ENCODE results near the gene ARHGEF16. TPM values are rescaled to one million over a fixed set of nuclear protein-coding genes. Genes with fewer than 3 reads are reported as not detected.
A peak's percentile ranks its signal among the peaks of the same experiment; 100 is the strongest.

The ARHGEF16 gene
- total RNA-seq, 1 experiment from 2014 or later = 4.7 TPM

DNA sequence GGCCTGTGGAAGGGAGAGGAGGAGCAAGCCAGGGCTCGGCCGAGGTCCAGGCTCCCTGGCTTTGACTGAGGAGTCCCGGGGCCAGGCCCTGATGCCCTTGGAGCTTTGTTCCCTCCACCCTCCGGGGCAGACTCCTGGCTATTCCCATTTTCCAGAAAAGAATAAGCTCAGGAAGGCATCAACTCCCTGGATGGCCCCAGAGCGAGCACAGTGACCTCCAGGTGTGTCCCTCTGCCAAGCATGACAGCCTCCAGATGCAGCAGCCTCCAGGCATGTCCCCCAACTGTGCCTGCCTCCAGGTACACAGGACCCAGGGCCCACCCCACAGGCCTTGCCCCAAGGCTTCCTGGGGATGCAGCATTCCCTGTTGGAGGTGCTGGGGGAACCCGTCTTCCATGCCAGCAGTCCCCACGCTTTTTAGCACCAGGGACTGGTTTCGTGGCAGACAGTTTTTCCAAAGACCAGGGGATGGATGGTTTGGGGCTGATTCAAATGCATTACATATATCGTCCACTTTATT, 15.7 kb upstream of the ARHGEF16 start:
- DNase-seq (ENCODE audit: low read depth) = no peak

DNA sequence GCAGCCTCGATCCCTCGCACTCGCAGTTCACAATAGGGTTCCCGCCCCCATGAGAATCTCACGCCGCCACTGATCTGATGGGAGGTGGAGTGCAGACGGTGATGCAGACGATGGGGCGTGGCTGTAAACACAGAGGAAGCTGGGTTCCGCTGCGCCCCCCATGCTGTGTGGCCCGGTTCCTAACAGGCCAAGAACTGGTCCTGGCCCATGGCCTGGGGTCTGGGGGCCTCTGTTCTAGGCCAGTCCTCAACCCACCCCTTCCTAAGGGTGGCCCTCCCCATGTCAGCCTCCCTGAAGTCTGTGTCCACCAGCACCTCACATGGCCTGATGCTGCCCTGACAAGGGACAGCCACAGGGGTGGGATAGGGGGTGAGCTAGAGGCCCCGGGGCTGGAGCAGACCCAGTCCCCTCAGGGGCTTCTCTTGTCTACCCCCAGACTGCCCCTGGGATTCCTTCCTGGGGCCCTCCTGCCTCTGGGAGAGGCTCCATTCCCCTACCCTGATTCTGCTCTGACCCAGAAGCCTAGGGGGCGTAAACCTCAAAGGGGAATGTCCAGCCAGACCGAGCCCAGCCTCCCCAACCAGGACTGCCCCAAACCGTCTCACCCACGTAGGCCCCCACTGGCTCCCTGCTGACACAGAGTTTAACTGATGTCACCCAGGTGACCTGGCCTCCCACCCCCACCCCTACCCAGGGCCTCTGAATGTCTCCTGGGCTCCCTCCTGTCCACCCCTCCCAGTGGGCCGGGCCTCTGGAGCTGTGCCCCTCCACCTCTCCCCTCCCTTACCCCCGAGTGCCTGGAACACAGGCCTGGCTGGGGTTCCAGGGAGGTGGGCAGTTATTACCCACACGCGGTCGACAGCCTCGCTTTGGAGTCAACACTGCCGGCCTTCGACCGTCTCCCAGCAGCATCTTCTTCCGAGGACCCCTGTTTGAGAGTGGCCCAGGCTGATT, 14.8 kb upstream of the ARHGEF16 start:
- DNase-seq (ENCODE audit: low read depth) = no peak

DNA sequence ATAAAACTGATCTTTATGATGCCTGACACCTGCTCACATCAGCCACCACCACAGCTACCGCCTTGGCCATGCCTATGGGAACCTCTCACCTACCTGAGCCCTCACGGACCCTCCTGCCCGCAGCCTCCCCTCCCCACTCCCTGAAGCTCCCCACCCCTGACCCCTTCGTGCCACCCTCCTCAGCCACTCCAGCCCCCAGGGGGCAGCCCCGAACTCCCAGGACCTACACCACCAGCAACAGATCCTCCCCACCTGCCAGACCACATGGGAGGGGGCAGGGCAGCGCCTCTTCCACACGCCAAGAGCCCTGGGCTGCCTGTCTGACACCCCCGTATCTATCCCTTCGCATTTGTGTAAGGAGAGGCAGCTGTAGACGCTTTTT, 14.2 kb upstream of the ARHGEF16 start:
- DNase-seq (ENCODE audit: low read depth) = no peak

DNA sequence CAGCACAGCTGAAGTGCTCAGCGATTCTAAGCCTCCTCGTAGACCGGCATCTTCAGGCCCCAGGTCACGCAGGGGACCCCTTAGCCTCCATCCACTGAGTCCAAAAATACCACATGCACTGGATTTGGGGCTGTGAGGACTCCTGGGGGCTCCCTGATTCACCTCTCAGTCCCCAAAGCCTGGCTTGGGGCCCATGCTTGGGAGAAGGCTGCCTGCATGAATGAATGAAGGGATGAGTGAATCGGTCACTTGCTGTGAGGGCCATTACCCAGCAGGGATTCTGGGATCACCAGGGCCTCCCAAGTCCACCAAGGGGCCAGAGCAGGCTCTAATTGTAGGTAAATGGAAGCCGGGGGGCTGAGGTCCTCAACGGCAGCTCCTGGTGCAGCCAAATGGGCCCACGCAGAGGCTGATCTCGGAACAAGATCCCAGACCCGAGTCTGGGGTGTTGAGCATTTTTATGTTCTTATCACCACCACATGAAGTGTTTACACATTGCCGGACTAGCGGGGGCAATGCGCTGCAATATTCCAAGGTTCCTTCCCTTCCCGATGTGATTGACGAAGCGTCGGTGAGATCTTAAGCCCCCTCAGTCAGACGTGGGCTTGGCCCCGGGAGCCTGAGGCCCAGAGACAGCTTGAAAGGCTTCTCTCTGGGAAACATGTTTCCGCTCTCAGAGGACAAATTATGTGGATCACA, 13.6 kb upstream of the ARHGEF16 start:
- DNase-seq (ENCODE audit: low read depth) = no peak

DNA sequence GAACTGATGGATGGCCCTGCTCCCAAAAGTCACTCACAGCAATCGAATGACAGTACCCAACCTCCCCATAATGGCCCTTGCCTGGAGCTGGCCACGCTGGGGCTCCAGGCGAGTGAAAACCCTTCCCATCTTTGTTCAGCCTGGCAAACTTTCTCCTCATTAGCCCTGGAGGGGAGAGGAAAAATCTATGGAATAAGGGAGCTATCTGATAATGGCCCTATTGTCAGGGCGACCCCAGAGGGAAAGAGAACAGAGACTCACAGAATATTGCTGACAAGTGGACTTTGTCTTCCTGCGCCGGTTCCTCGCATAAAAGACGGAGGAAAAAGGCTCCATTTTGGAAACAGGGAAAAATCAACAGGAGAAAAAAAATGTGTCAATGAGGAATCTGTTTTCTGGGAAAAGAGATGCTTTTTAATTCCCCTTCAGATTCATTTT, 13.0 kb upstream of the ARHGEF16 start:
- no peak for DNase-seq (ENCODE audit: low read depth)

DNA sequence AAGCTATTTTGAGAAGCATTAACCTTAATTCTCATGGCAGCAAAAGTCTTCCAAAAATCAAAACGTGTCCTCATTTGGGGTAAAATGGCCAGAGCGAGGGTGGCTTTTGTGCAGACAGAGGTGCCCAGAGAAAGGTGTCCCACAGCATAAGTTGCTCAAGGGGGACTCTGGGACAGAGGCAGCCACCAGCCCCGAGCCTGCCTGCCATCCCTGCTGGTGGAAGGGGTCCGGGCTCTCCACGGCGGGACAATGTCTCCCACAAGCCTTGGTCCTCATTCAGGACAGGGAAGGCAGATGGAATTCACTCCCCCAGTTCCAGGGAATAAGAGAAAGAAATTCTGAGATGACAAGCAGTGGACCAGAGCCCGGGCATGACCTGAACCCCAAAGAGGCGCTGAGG, 12.6 kb upstream of the ARHGEF16 start:
- DNase-seq (ENCODE audit: low read depth) = no peak

DNA sequence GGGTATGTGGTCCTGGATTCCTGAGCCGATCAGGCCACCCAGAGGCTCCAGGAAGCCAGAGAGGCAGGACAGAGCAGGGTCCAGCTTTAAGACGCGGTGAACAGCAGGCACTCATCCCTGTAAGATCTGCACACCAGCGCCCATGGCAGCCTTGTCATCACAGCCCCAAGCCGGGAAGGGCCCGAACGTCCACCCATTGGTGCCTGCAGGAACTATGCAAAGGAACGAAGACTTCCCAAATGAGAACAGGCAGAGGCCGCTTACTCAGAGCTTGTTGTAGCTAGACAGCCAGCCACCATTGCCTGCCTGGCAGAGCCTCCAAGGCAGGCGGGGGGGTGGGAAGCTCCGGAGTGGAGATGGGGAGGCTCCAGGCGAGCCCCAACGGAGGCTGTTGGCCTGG, 12.1 kb upstream of the ARHGEF16 start:
- DNase-seq (ENCODE audit: low read depth) = no peak

DNA sequence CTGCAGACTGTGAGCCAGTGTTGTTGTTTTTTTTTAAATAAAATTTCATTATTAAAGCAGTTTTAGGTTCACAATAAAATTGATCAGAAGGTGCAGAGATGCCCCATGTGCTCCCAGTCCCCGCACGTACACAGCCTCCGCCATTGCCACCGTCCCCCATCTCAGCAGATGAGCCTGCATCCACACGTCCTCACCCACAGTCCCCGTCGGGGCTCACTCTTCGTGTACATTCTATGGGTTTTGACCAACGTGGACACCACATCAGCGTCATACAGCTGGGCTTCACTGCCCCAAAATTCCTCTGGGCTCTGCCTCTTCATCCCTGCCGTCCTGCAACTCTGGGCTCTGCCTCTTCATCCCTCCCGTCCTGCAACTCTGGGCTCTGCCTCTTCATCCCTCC, 11.6 kb upstream of the ARHGEF16 start:
- no peak for DNase-seq (ENCODE audit: low read depth)

DNA sequence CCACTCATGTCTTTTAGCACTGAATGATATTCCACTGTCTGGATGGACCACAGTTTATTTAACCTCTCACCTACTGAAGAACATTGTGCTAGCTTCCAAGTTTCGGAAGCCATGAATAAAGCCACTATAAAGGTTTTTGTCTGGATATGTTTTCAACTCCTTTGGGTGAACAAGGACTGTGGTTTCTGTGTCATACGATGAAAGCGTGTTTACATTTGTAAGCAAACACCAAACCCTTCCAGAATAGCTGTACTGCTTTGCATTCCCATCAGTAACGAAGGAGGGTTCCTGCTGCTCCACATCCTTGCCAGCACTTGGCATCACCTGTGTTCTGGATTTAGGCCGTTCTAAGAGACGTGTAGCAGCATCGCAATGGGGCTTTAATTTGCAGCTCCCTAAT, 10.7 kb upstream of the ARHGEF16 start:
- DNase-seq (ENCODE audit: low read depth) = no peak

DNA sequence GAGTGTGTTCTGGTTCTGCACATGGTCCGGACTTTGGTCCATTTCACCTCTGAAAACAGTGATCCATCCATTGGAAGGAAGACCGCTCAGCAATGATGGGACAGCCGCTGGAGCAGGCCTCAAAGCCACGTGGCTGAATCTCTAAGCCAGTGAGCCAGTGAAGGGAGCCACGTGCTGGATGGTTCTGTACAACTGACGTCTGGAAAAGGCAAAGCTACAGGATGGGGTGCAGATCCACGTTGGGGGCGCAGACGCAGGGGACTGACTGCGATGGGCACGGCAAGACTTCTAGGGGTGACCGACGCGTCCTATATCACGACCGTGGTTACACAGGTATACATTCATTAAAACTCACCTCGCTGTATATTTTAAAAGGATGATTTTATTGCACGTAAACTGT, 10.2 kb upstream of the ARHGEF16 start:
- DNase-seq (ENCODE audit: low read depth) = no peak

DNA sequence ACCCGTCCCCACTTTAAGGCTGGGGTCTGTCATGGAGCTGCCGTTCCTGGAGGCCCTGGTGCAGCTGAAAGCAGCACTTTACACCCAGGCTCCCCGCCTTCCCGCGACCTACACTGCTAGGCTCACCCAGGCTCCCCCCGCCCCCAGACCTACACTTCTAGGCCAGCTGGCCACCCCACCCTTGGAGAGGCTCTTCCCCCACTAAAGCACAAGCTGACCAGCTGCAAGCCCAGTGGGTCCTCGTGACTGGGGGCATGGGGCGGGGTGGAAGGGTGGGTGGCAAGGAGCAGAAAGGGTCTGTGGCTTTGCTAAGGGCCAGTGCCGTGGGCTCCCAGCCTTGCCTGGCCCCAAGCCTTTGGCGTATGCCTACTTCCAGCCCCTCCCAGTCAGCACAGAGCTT, 9.7 kb upstream of the ARHGEF16 start:
- DNase-seq (ENCODE audit: low read depth) = no peak

DNA sequence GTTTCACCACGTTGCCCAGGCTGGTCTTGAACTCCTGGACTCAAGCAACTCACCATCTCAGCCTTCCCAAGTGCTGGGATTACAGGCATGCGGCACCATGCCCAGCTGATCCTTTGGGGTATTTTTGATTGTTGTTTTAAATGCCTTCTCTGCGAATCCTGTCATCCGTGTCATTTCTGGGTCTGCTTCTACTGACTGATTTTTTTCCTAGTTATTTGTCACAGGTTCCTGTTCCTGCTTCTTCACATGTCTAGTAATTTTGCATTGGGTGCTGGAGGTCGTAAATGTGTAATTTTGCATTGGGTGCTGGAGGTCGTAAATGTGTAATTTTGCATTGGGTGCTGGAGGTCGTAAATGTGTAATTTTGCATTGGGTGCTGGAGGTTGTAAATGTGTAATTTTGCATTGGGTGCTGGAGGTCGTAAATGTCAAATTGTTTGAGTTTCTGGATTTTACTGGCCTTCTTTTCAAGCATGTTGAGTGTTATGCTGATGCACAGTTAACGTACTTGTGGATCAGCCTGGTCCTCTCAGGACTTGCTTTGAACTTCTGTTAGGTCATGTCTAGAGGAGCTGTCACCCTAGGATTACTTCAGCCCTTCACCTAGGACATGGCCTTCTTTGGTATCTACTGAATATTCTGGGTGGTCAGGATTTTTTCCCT, 4.1 kb upstream of the ARHGEF16 start:
- no peak for DNase-seq (ENCODE audit: low read depth)

DNA sequence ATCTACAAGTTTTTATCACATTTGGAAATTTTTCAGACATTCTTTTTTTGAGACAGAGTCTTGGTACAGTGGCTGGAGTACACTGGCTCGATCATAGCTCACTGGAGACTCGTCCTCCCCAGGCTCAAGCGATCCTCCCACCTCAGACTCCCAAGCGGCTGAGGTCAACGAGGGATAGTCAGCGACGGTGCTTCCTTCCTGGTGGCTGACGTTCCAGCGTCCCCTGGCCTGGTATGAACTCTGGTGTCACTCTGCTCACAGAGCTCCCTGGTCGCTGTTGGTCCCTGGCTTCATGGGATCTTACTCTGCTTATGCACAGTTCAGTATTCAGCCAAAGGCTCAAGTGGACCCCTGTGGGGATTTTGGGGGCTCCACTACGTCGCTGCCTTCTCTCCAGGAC, 3.5 kb upstream of the ARHGEF16 start:
- DNase-seq (ENCODE audit: low read depth) = no peak

DNA sequence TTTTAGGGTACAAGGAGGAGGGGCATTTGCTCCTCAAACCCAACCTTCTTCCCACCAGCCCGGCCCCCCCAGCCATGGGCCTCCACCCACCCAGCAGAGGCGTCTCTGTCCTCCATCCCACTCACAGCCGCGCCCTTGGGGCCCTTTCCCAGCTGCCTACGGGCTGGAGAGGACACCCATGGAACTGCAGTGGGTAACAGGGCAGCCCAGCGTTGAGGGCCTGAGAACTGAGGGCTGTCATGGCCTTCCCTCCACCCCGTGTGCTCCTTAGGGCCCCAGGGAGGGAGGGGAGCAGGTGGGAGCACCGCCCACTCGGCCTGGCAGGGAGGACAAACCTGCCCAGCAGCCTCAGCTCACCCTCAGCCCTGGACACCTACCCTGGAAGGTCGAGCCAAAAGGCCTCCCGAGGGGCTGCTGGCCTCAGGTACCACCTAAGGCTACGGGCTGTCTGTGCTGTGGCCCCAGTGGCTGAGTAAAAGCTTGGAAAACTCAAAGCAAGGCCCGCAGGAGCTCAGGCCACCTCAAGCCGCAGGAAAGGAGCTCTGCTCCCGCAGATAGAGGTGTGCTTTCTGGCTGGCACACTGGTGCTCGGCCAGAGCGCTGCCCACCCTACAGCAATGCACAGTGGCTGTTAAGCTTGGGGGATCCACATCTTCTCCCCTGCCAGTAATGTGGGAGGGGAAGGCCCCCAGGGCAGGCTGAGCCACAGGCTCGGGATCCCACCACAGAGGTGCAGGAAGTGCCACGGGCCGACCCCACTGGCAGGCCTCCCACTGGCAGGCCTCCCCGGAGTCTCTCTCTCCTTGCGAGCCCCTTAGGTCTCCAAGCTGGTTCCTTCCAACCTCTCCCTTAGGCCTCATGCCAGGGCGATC, 2.2 kb upstream of the ARHGEF16 start:
- no peak for DNase-seq (ENCODE audit: low read depth)

DNA sequence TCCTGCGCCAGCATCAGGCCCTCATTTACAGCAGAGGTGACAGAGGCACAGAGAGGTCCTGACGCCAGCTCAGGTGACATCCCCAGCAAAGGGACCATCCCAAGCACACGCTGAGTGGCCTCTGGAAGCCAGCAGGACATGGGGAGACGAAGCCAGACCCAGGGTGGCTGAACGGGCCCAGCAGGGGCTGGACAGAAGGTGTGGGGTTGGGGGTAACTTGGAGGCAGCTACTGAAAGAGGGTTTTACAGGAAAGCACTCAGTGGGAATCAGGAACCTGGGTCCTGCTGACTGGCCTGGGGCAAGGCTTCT, 1.6 kb upstream of the ARHGEF16 start:
- no peak for DNase-seq (ENCODE audit: low read depth)

DNA sequence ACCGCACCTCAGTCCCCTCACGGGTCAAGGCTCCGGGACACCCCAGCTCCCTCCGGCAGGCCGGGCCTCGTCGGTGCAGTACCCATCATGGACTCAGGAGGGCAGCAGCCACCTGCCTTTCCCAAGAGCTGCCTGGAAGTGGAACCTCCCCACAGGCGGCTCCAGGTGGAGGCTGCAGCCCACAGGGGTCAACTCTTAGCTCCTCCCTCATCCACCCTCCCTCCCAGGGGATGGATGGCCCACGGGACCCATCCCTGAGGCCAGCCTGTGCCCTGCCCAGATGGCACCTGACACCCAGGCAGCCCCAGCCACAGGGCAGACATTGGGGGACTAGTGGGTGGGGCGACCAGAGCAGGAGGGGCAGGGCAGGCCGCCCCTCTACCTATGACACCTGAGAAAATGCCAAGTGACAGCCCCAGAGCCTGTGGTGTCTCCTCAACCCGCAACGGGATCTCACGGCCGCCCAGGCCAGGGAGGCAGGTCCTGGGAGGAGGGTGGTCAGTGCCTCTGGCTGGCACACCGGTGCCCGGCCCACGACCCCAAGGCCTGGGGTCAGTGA, 1.2 kb upstream of the ARHGEF16 start:
- DNase-seq (ENCODE audit: low read depth) = peak; percentile 82

DNA sequence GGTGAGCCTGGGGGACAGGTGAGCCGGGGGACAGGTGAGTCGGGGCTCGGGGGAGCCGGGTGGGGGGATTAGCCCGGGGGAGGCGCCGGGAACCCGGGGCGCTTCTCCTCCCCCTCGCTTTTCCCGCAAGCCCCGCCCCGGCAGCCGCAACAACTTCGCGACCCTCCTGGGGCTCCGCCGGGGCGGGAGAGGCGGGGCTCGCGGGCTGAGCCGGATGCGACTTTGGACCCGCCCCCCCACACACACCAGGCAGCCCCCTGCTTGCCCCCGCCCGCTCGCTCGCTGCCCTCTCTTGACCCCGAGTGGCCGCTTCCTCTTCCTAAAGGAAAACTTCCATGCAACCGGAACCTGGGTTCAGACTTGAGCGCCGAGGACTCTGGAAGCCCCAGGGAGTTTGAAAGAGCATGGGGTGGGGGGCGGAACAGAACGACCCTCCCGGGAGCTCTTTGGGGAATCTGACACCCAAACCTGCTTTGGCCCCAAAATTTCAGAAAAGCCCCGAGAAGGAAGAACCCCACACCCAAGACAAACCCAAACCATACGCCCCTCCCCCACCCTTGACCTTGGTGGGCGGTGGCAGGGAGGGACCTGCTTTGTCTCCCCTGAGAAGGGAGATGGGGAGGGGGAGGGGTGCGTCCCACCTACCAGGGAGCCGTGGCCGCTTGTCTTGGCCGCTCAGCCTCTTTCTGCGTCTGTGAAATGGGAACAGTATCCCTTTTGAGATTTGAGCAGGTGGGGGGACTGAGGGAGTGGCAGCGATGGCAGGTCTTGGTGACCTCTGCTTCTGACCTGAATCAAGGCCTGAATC, 550 bp downstream of the ARHGEF16 start:
- DNase-seq (ENCODE audit: low read depth) = no peak

DNA sequence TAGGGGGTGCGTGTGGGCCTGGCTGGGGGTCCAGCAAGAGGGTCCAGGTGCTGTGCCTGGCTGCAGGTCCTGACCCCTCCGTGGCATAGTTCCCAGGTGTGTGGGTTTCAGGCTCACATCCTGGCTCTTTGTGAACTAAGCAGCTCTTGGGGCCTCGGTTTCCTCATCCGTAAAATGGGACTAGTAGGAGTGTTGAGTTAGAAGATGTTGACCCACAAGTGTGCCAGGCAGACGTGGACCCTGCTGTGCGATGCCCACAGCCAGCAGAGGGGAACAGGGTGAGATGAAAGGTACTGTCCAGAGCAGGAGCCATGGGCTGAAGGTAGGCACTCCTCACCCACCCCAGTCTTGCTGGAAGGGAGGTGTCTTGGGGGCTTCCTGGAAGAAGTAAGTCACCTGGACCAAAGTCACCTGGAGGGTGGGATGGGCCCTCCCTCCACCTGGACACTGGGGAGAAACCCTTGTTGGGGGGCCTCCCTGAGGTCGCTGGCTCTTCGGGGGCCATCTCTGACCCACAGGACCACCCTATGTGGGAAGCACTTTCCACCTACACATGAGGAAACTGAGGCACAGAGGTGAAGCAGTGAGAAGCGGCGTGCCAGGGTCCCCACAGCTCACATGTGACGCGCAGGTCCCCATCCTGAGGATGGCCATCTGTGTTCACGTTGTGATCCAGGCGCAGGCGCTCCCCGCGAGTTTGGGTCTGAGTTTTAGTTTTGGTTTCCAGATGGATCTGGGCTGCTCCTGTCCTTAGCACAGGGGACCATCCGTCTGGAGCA, 1.4 kb downstream of the ARHGEF16 start:
- DNase-seq (ENCODE audit: low read depth) = no peak

DNA sequence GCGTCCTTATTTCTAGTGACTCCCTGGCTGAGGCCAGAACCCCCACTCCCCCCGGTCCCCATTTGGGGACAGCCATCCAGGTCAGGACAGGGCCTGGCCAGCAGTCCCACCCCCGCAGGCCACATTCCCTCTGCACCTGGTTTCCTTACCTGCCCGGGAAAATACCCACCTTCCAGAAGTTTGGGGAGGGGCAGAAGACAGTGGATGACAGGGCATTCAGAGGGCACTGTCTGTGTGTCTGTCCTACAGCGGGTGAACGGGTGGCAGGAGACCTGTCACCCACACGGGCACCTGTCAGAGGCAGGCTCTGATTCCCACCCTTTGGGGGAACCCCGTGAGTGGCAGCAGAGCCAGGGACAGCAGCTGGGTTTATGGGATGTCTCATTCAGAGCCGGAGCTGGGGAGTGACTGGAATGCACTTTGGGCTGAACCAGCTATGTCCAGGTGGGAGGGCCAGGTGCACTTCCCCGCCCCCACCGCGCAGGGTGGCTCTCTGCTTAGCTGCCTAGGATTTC, 2.0 kb downstream of the ARHGEF16 start:
- DNase-seq (ENCODE audit: low read depth) = no peak

Measured in Daoy (cell line).